Keratinocyte (primary cell): ENCODE results near the gene ELF5. TPM values are rescaled to one million over a fixed set of nuclear protein-coding genes. Genes with fewer than 3 reads are reported as not detected.

Experiments
- DNase-seq: peaks from one replicate; pipeline ENCODE4 v3.0.0-alpha.2; 2011; ENCODE audit warnings: low read depth, missing footprints, low spot score
- FAIRE-seq: peaks from 2 replicates; lab custom pipeline; 2011; peaks lifted over from hg19 to GRCh38; lab: Jason Lieb, UNC
- H2AFZ ChIP-seq: 2 replicates; pipeline ENCODE4 v1.6.0; 2012; ENCODE audit warnings: low read length, control low read depth, inconsistent platforms; ENCODE audit not compliant: control insufficient read depth
- H3K27ac ChIP-seq: 2 replicates; pipeline ENCODE4 v1.5.1; 2011; ENCODE audit warnings: low read length; ENCODE audit not compliant: control insufficient read depth, insufficient read depth
- H3K27me3 ChIP-seq: 3 replicates; pipeline ENCODE4 v1.6.0; 2011; ENCODE audit warnings: low read length; ENCODE audit not compliant: control insufficient read depth, insufficient read depth; ENCODE audit errors: extremely low read depth
- H3K36me3 ChIP-seq, 2 experiments: 2 replicates in 1 of 2; 3 replicates in 1 of 2; pipeline ENCODE4 v1.5.1; 2011; ENCODE audit warnings: low read length in 2 of 2, mild to moderate bottlenecking in 1 of 2; ENCODE audit not compliant: control insufficient read depth in 2 of 2, insufficient read depth in 2 of 2; ENCODE audit errors: extremely low read depth in 1 of 2
- H3K4me1 ChIP-seq: 3 replicates; pipeline ENCODE4 v1.5.1; 2011; ENCODE audit warnings: low read length; ENCODE audit not compliant: control insufficient read depth, insufficient read depth; ENCODE audit errors: extremely low read depth
- H3K4me2 ChIP-seq: 3 replicates; pipeline ENCODE4 v1.6.0; 2011; ENCODE audit warnings: low read depth, low read length; ENCODE audit not compliant: control insufficient read depth, insufficient read depth; ENCODE audit errors: extremely low read depth
- H3K4me3 ChIP-seq, 3 experiments: fragments of 200-600 bp in 1 of 3; sonication (generic) in 1 of 3; 2 replicates in 2 of 3; 3 replicates in 1 of 3; pipeline ENCODE4 v1.5.1; 2011 to 2016; ENCODE audit warnings: low read length in 3 of 3, mild to moderate bottlenecking in 3 of 3, control low read depth in 2 of 3, inconsistent platforms in 1 of 3, low read depth in 1 of 3, mixed read lengths in 1 of 3, mixed run types in 1 of 3, moderate library complexity in 1 of 3; ENCODE audit not compliant: control insufficient read depth in 2 of 3, insufficient read depth in 2 of 3; ENCODE audit errors: extremely low read depth in 1 of 3
- H3K79me2 ChIP-seq: 2 replicates; pipeline ENCODE4 v1.6.0; 2012; ENCODE audit warnings: low read length; ENCODE audit not compliant: control insufficient read depth, insufficient read depth
- H3K9ac ChIP-seq: 3 replicates; pipeline ENCODE4 v1.6.0; 2011; ENCODE audit warnings: low read length; ENCODE audit not compliant: control insufficient read depth, insufficient read depth; ENCODE audit errors: extremely low read depth
- H3K9me1 ChIP-seq: 3 replicates; pipeline ENCODE4 v1.6.0; 2011; ENCODE audit warnings: low read length; ENCODE audit not compliant: control insufficient read depth, insufficient read depth; ENCODE audit errors: extremely low read depth
- H3K9me3 ChIP-seq: 2 replicates; pipeline ENCODE4 v1.5.1; 2012; ENCODE audit warnings: low read depth, low read length; ENCODE audit not compliant: control insufficient read depth
- H4K20me1 ChIP-seq: 3 replicates; pipeline ENCODE4 v1.6.0; 2011; ENCODE audit warnings: low read length; ENCODE audit not compliant: control insufficient read depth, insufficient read depth; ENCODE audit errors: extremely low read depth
- EZH2 ChIP-seq: IDR thresholded peaks from one replicate; pipeline ENCODE4 v1.6.1; 2012; ENCODE audit warnings: inconsistent platforms, mild to moderate bottlenecking, low read length, moderate library complexity
- dilution Hi-C: fragments of 300-500 bp; cut with MboI; formaldehyde crosslinking; loops from one replicate; pipeline ENCODE4 v1.7.0; 2020; ENCODE audit warnings: low sequenced_read_pairs; ENCODE audit not compliant: extremely low pct_ligation_motif_present
- polyA minus RNA-seq, 3 experiments: library from RNA; depleted of rRNA, polyadenylated mRNA; stranded (reverse); fragments of >200 nt; gene quantifications; 1 replicate in 1 of 3; 2 replicates in 1 of 3; 3 replicates in 1 of 3; pipeline ENCODE4 v1.2.3, GENCODE V29; 2011
- polyA plus RNA-seq, 5 experiments: library from polyadenylated mRNA; depleted of rRNA in 3 of 5; stranded (reverse) in 3 of 5; stranded (forward) in 1 of 5; unstranded in 1 of 5; fragments of >200 nt; gene quantifications; 1 replicate in 1 of 5; 2 replicates in 3 of 5; 3 replicates in 1 of 5; pipeline versions ENCODE4 v1.2.1 to v1.2.3, GENCODE V29; 2011 to 2012; ENCODE audit warnings: missing spikeins in 2 of 5, low read depth in 1 of 5, low replicate concordance in 1 of 5
- TF ChIP-seq, protein P1 (sequence below), 3 experiments: IDR thresholded peaks in 1 of 3; conservative IDR thresholded peaks in 1 of 3; optimal IDR thresholded peaks in 1 of 3; 2 replicates in 2 of 3; 3 replicates in 1 of 3; pipeline versions ENCODE3 to v1.5.1; 2011; ENCODE audit warnings: low read length in 3 of 3, mild to moderate bottlenecking in 3 of 3, moderate library complexity in 2 of 3, control low read depth in 1 of 3, inconsistent platforms in 1 of 3; ENCODE audit not compliant: insufficient read depth in 2 of 3; ENCODE audit errors: extremely low read depth in 1 of 3

Gene ELF5
- polyA plus RNA-seq, result not detected in 3 replicates
- polyA plus RNA-seq (2011; ENCODE audit: low read depth), result not detected
- polyA plus RNA-seq (2011; cell fraction: cytosol; rRNA removed), result not detected in 2 replicates
- polyA plus RNA-seq (2011; cell fraction: nucleus; rRNA removed), result not detected in 2 replicates
- polyA plus RNA-seq (2012; ENCODE audit: low replicate concordance), result not detected in 2 replicates
- not detected in 3 replicates for polyA minus RNA-seq
- polyA minus RNA-seq (2011; cell fraction: cytosol; rRNA and poly(A)+ RNA removed), result not detected
- not detected in 2 replicates for polyA minus RNA-seq (2011; cell fraction: nucleus; rRNA and poly(A)+ RNA removed)

DNA sequence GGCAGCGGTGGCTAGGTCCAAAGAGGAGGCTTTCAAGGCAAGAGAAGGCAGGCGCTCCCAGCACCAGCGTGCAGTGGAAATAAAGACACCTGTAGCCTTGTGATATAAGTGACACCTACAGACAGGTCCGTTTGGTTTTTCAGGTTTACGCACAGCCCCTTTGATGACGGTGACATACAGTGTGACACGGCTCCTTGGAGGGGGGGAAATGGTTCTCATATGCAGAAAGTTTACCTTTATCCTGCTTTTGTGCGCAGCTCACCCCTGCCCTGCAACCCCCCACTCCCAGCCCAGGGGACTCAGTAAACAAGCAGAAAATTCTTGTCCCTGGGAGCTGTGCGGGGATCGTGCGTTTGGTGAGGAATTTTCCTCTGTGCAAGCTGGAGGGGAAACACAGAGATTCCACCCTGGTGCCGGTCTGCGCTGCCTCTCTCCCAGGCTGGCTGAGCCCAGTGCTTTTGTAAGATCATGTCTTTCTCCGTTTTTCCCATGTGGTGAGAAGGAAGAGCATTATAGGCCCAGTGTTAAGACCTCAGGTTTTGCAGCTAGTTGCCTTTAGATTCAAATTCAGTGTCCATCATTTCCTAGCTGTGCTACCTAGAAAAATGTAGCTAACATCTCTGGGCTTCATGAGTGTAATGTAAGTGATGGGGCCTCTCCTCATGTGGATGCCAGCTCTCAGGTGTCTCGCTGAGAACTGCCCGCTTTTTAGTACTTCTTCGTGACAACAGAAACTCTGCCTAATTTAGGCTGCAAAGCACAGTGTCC is at the start of gene ELF5:
ELF5 (minus strand) TSS at position 113 of the 768 bp plus-strand sequence. CDS start 8,045 bp downstream, outside the sequence.
- Histone ChIP-seq H3K9ac (no peak within 1 kb of the TSS), H3K27me3 (no peaks in the 10 kb centered on the region), H2AFZ (peak within 1 kb of the TSS; percentile 59), H3K79me2 (no peaks in the 10 kb centered on the region), H3K4me3 (no peak within 1 kb of the TSS), H4K20me1 (no peaks in the 10 kb centered on the region), H3K4me2 (no peak within 1 kb of the TSS), H3K9me3 (no peaks in the 10 kb centered on the region), H3K9me1 (no peaks in the 10 kb centered on the region), H3K4me1 (no peaks in the 10 kb centered on the region), H3K36me3 (no peaks in the 10 kb centered on the region), H3K27ac (no peak within 1 kb of the TSS)
- no peak for TF ChIP-seq EZH2
- TF ChIP-seq, protein P1, sequence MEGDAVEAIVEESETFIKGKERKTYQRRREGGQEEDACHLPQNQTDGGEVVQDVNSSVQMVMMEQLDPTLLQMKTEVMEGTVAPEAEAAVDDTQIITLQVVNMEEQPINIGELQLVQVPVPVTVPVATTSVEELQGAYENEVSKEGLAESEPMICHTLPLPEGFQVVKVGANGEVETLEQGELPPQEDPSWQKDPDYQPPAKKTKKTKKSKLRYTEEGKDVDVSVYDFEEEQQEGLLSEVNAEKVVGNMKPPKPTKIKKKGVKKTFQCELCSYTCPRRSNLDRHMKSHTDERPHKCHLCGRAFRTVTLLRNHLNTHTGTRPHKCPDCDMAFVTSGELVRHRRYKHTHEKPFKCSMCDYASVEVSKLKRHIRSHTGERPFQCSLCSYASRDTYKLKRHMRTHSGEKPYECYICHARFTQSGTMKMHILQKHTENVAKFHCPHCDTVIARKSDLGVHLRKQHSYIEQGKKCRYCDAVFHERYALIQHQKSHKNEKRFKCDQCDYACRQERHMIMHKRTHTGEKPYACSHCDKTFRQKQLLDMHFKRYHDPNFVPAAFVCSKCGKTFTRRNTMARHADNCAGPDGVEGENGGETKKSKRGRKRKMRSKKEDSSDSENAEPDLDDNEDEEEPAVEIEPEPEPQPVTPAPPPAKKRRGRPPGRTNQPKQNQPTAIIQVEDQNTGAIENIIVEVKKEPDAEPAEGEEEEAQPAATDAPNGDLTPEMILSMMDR (optimal IDR thresholded peaks at IDR 0.05 in 1 of 3, IDR thresholded peaks at IDR 0.05 in 1 of 3, conservative IDR thresholded peaks at IDR 0.05 in 1 of 3; ENCODE audit: extremely low read depth in 1 of 3, insufficient read depth in 2 of 3, low read length in 3 of 3), result no peak
- DNase-seq, result no peak
- FAIRE-seq, result no peak
- dilution Hi-C loops, result no loop called here

DNA sequence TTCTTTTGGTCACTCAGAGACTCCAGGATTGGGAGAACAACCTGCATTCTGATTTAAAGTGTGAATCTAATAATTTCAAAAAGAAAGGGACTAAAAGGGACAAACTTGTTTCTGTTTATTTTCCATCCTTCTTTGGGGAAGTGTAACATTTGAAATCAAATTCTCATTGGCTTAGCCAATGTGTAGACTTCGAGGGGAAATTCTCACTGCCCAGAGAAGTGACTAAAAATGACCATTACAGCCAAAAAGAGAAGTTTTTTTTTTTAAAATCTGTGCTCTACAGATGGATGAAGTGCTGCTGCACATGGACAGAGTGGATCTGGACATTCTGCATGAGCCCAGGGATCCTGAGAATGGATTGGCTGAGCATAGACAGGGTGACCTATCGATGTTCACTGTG is 49.4 kb upstream of the ELF5 start:
- FAIRE-seq (no peak), DNase-seq (no peak)
- Histone ChIP-seq H3K79me2 (no peaks in the 10 kb centered on the region), H3K9ac (no peak overlapping the region), H3K4me1 (peaks cover 30% of the 10 kb centered on the region), H3K4me3 (no peak overlapping the region), H3K27me3 (no peaks in the 10 kb centered on the region), H3K4me2 (no peak overlapping the region), H3K36me3 (no peaks in the 10 kb centered on the region), H3K9me1 (no peaks in the 10 kb centered on the region), H3K27ac (no peak overlapping the region), H2AFZ (no peak overlapping the region), H3K9me3 (no peaks in the 10 kb centered on the region), H4K20me1 (no peaks in the 10 kb centered on the region)
- TF ChIP-seq, protein P1 (optimal IDR thresholded peaks at IDR 0.05 in 1 of 3, IDR thresholded peaks at IDR 0.05 in 1 of 3, conservative IDR thresholded peaks at IDR 0.05 in 1 of 3; ENCODE audit: extremely low read depth in 1 of 3, insufficient read depth in 2 of 3, low read length in 3 of 3), result no peak
- TF ChIP-seq EZH2, result no peak
- dilution Hi-C loops, result no loop called here
